ENCODE results near the gene CD46.

DNA sequence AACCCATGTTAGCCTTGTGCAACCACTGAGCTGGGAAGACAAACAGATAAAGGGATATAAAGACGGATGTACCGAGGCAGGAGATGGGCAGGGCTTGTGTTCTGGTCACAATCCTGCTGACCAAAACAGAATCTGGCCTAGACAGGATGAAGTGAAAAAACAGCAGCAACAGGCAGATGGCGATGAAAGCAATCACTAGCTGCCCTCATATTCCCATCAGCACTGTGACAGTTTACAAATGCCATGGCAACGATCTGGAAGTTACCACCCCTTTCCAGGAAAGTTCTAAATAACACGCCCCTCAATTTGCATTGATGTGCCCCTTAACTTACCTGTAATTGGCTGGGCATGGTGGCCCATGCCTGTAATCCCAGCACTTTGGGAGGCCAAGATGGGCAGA lies 40.6 kb upstream of the CD46 start:
- TF ChIP-seq, protein P1, sequence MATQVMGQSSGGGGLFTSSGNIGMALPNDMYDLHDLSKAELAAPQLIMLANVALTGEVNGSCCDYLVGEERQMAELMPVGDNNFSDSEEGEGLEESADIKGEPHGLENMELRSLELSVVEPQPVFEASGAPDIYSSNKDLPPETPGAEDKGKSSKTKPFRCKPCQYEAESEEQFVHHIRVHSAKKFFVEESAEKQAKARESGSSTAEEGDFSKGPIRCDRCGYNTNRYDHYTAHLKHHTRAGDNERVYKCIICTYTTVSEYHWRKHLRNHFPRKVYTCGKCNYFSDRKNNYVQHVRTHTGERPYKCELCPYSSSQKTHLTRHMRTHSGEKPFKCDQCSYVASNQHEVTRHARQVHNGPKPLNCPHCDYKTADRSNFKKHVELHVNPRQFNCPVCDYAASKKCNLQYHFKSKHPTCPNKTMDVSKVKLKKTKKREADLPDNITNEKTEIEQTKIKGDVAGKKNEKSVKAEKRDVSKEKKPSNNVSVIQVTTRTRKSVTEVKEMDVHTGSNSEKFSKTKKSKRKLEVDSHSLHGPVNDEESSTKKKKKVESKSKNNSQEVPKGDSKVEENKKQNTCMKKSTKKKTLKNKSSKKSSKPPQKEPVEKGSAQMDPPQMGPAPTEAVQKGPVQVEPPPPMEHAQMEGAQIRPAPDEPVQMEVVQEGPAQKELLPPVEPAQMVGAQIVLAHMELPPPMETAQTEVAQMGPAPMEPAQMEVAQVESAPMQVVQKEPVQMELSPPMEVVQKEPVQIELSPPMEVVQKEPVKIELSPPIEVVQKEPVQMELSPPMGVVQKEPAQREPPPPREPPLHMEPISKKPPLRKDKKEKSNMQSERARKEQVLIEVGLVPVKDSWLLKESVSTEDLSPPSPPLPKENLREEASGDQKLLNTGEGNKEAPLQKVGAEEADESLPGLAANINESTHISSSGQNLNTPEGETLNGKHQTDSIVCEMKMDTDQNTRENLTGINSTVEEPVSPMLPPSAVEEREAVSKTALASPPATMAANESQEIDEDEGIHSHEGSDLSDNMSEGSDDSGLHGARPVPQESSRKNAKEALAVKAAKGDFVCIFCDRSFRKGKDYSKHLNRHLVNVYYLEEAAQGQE (IDR thresholded peaks at IDR 0.05; ENCODE audit: insufficient read depth in 1 of 2, low read depth in 2 of 2, low read length in 2 of 2), result no peak
- TF ChIP-seq POLR2AphosphoS5 (IDR thresholded peaks at IDR 0.05; ENCODE audit: low read depth, low read length) (no peak), SIN3A (IDR thresholded peaks at IDR 0.05; ENCODE audit: borderline replicate concordance, insufficient read depth, low read length) (no peak), TAF1 (IDR thresholded peaks at IDR 0.05; ENCODE audit: borderline replicate concordance, insufficient read depth, low read length) (no peak)
